Activated CD8-positive, alpha-beta T cell treated with anti-CD3 and anti-CD28 coated beads for 36 hours (primary cell): ENCODE data around the gene LRRC56. TPM values are rescaled to one million over a fixed set of nuclear protein-coding genes. Genes with fewer than 3 reads are reported as not detected.

ENCODE experiments used
- ATAC-seq: fragments of 200-7000 bp; cut with Tn5 transposase; one replicate; pipeline ENCODE4 v1.10.0; 2021; ENCODE audit warnings: mild to moderate bottlenecking, moderate library complexity
- CTCF ChIA-PET: fragments of 350-600 bp; sonication (Branson Sonifier 250); formaldehyde crosslinking; loops from one replicate; lab custom pipeline; 2021; ENCODE audit warnings: antibody characterized with exemption; lab: Charles Lee
- POLR2A ChIA-PET: fragments of 350-600 bp; sonication (Branson Sonifier 250); formaldehyde crosslinking; loops from one replicate; lab custom pipeline; 2021; ENCODE audit warnings: antibody characterized with exemption; lab: Charles Lee
- DNase-seq: peaks from one replicate; pipeline ENCODE4 v3.0.0-alpha.2; 2020
- H3K27ac Mint-ChIP-seq: one replicate; pipeline ENCODE4 v1.8.0; 2021; ENCODE audit warnings: mild to moderate bottlenecking, mixed read lengths
- H3K27me3 Mint-ChIP-seq: one replicate; pipeline ENCODE4 v1.8.0; 2021; ENCODE audit warnings: mixed read lengths
- H3K36me3 Mint-ChIP-seq: one replicate; pipeline ENCODE4 v1.8.0; 2021; ENCODE audit warnings: low read depth, mixed read lengths
- H3K4me1 Mint-ChIP-seq: one replicate; pipeline ENCODE4 v1.8.0; 2021; ENCODE audit warnings: low read depth, mixed read lengths
- H3K4me3 Mint-ChIP-seq: one replicate; pipeline ENCODE4 v1.8.0; 2021; ENCODE audit warnings: mild to moderate bottlenecking, moderate library complexity, mixed read lengths
- H3K9me3 Mint-ChIP-seq: one replicate; pipeline ENCODE4 v1.8.0; 2021; ENCODE audit warnings: mixed read lengths
- CTCF ChIP-seq: fragments of 200-600 bp; IDR thresholded peaks from one replicate; pipeline ENCODE4 v1.8.0; 2022; ENCODE audit warnings: antibody characterized with exemption, mild to moderate bottlenecking
- intact Hi-C: fragments of 100-400 bp; cut with micrococcal nuclease; formaldehyde crosslinking; loops from one replicate; pipeline ENCODE4 v1.10.0; 2022
- total RNA-seq, 2 experiments: library from RNA; stranded (reverse); gene quantifications; one replicate each; pipeline ENCODE4 v1.2.3, GENCODE V29; 2021

Gene LRRC56
- total RNA-seq, 2 experiments from 2014 or later = 0.67 to 0.99 TPM

- H3K9me3 Mint-ChIP-seq = no peaks in the 10 kb centered on the region
- intact Hi-C loops = loop anchor here (5.0 kb wide), 1 partner anchor 170 kb away; no protein-coding TSS in a partner anchor
- H3K4me1 Mint-ChIP-seq = peaks cover 11% of the 10 kb centered on the region
- no peak for ATAC-seq
- TF ChIP-seq CTCF = no peak
- CTCF ChIA-PET = interaction anchor here (1.0 to 4.2 kb wide), 3 partner anchors 22 to 166 kb away, joined by 3 to 73 read pairs (median 4); no protein-coding TSS in a partner anchor
- no peak overlapping the region for H3K4me3 Mint-ChIP-seq
- POLR2A ChIA-PET = interaction anchor here (0.6 kb wide), 2 partner anchors 39 to 55 kb away, joined by 3 read pairs; no protein-coding TSS in a partner anchor
- H3K27me3 Mint-ChIP-seq = peaks cover 2% of the 10 kb centered on the region
- H3K27ac Mint-ChIP-seq = no peak overlapping the region
- no peak for DNase-seq
- H3K36me3 Mint-ChIP-seq = no peaks in the 10 kb centered on the region
Measured at GRCh38 chr11:557328-558132, 20.2 kb downstream of the LRRC56 start.

GRCh38 chr11:558503-558902 is 21.2 kb downstream of the LRRC56 start:
- no peak overlapping the region for H3K4me3 Mint-ChIP-seq
- no peak for ATAC-seq
- H3K36me3 Mint-ChIP-seq = peaks cover 1% of the 10 kb centered on the region
- ChIA-PET POLR2A (interaction anchor here (1.9 kb wide), 1 partner anchor 22 kb away, joined by 10 read pairs; the partner anchor contains the start of genes HRAS and LRRC56), CTCF (no interaction called here)
- no peaks in the 10 kb centered on the region for H3K9me3 Mint-ChIP-seq
- DNase-seq = no peak
- peaks cover 2% of the 10 kb centered on the region for H3K27me3 Mint-ChIP-seq
- no peak for TF ChIP-seq CTCF
- peaks cover 11% of the 10 kb centered on the region for H3K4me1 Mint-ChIP-seq
- H3K27ac Mint-ChIP-seq = no peak overlapping the region
- intact Hi-C loops = loop anchor here (5.0 kb wide), 1 partner anchor 169 kb away; no protein-coding TSS in a partner anchor

- no peak overlapping the region for H3K27ac Mint-ChIP-seq
- POLR2A ChIA-PET = interaction anchor here (1.6 to 1.9 kb wide), 2 partner anchors 23 to 54 kb away, joined by 4 to 10 read pairs; partner anchors contain the start of genes HRAS and LRRC56
- intact Hi-C loops = loop anchor here (5.0 kb wide), 1 partner anchor 168 kb away; no protein-coding TSS in a partner anchor
- ATAC-seq (no peak), DNase-seq (no peak)
- H3K4me3 Mint-ChIP-seq = no peak overlapping the region
- no peaks in the 10 kb centered on the region for H3K9me3 Mint-ChIP-seq
- H3K27me3 Mint-ChIP-seq = peaks cover 2% of the 10 kb centered on the region
- CTCF ChIA-PET = interaction anchor here (1.2 kb wide), 1 partner anchor 164 kb away, joined by 5 read pairs; no protein-coding TSS in a partner anchor
- H3K36me3 Mint-ChIP-seq = peaks cover 5% of the 10 kb centered on the region
- no peak for TF ChIP-seq CTCF
- peaks cover 11% of the 10 kb centered on the region for H3K4me1 Mint-ChIP-seq
Measured at GRCh38 chr11:559020-559620, 21.8 kb downstream of the LRRC56 start.

GRCh38 chr11:559712-560304 is 22.5 kb downstream of the LRRC56 start:
- Mint-ChIP-seq H3K4me3 (peak overlapping the region; percentile 89), H3K36me3 (peaks cover 8% of the 10 kb centered on the region), H3K27ac (peak overlapping the region; percentile 24), H3K9me3 (no peaks in the 10 kb centered on the region), H3K4me1 (peaks cover 11% of the 10 kb centered on the region), H3K27me3 (peaks cover 2% of the 10 kb centered on the region)
- TF ChIP-seq CTCF = no peak
- intact Hi-C loops = loop anchor here (5.0 kb wide), 1 partner anchor 167 kb away; no protein-coding TSS in a partner anchor
- ATAC-seq (no peak), DNase-seq (no peak)
- CTCF ChIA-PET = interaction anchor here (0.7 to 1.2 kb wide), 2 partner anchors 162 to 163 kb away, joined by 3 to 5 read pairs; no protein-coding TSS in a partner anchor
- POLR2A ChIA-PET = interaction anchor here (0.6 to 1.9 kb wide), 4 partner anchors 16 to 53 kb away, joined by 3 to 10 read pairs (median 4); partner anchors contain the start of genes HRAS and LRRC56
